Activated CD4-positive, alpha-beta memory T cell treated with anti-CD3 and anti-CD28 coated beads for 36 hours (primary cell): ENCODE results near the gene KNSTRN. TPM values are rescaled to one million over a fixed set of nuclear protein-coding genes. Genes with fewer than 3 reads are reported as not detected.

Experiments used
- CTCF ChIA-PET: fragments of 350-600 bp; sonication (Branson Sonifier 250); formaldehyde crosslinking; loops from one replicate; lab custom pipeline; 2021; ENCODE audit warnings: antibody characterized with exemption, inconsistent platforms; lab: Charles Lee
- POLR2A ChIA-PET: fragments of 350-600 bp; sonication (Branson Sonifier 250); formaldehyde crosslinking; loops from one replicate; lab custom pipeline; 2021; ENCODE audit warnings: antibody characterized with exemption; lab: Charles Lee
- DNase-seq: peaks from one replicate; pipeline ENCODE4 v3.0.0-alpha.2; 2020
- H3K27ac Mint-ChIP-seq: one replicate; pipeline ENCODE4 v1.8.0; 2021; ENCODE audit warnings: mixed read lengths
- H3K27me3 Mint-ChIP-seq: one replicate; pipeline ENCODE4 v1.8.0; 2021; ENCODE audit warnings: mixed read lengths
- H3K36me3 Mint-ChIP-seq: one replicate; pipeline ENCODE4 v1.8.0; 2021; ENCODE audit warnings: mixed read lengths
- H3K4me1 Mint-ChIP-seq: one replicate; pipeline ENCODE4 v1.8.0; 2021; ENCODE audit warnings: low read depth, mixed read lengths
- H3K4me3 Mint-ChIP-seq: one replicate; pipeline ENCODE4 v1.8.0; 2021; ENCODE audit warnings: mild to moderate bottlenecking, mixed read lengths
- H3K9me3 Mint-ChIP-seq: one replicate; pipeline ENCODE4 v1.8.0; 2021; ENCODE audit warnings: mixed read lengths
- intact Hi-C: fragments of 100-400 bp; cut with micrococcal nuclease; formaldehyde crosslinking; loops from one replicate; pipeline ENCODE4 v1.15.1; 2023
- total RNA-seq, 2 experiments: library from RNA; stranded (reverse); gene quantifications; one replicate each; pipeline ENCODE4 v1.2.3, GENCODE V29; 2021

The KNSTRN gene
- total RNA-seq, 2 experiments from 2014 or later, result 59.8 to 61.5 TPM

GRCh38 chr15:40436892-40437751 is 54.6 kb downstream of the KNSTRN start:
- DNase-seq, result no peak
- Mint-ChIP-seq H3K4me1 (peaks cover 28% of the 10 kb centered on the region), H3K36me3 (no peaks in the 10 kb centered on the region), H3K9me3 (no peaks in the 10 kb centered on the region), H3K4me3 (peak overlapping the region; percentile 48), H3K27ac (no peak overlapping the region), H3K27me3 (peaks cover 28% of the 10 kb centered on the region)
- intact Hi-C loops, result loop anchor here (5.0 kb wide), 1 partner anchor 70 kb away; no protein-coding TSS in a partner anchor
- CTCF ChIA-PET, result interaction anchor here (0.8 kb wide), 1 partner anchor 162 kb away, joined by 3 read pairs; no protein-coding TSS in a partner anchor
- POLR2A ChIA-PET, result no interaction called here

DNA sequence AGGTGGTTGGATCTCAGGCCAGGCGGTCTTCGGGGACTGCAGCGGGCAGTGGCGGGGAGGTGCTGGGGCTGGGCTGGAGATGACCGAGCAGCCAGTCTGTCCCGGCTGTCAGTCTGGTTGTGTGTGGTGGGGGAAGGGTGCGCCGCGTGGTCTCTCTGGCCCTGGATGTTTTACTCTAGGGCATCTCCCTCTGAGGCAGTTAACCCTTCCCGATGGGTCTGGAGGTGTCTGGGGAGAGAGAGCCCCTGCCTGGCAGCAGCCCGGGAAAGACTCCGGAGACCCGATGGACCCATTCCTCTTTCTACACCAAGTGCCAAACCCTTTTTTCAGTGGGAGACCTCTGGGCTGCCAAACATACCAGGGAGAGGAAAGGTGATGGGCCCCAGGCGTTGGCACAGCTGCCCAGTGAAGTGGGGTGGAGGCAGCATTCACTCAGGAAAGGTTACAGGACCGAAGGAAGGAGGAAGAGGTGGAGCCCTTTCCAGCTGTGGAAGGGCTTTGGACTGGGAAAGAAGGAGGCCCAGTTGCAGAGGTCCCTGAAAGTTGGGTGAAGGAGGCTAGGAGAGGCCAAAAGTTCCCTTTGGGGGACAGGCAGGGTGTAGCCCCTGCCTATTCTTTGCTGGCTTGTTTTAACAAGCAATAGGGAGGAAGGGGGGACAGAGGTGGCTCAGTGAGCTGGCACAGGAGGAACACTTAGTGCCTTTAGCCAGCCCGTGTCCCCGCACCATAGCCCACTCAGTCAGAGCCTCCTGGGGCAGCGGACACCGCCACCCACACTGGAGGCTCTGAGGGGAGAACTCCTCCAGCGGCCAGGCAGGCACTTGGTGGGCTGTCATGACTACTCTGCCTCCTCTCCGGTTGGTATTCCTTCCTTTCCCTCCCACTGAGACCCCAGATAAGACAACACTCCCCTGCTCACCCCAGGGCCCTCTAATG is 55.5 kb downstream of the KNSTRN start:
- CTCF ChIA-PET, result no interaction called here
- Mint-ChIP-seq H3K4me3 (no peak overlapping the region), H3K36me3 (no peaks in the 10 kb centered on the region), H3K27ac (no peak overlapping the region), H3K9me3 (no peaks in the 10 kb centered on the region), H3K27me3 (peaks cover 28% of the 10 kb centered on the region), H3K4me1 (peaks cover 36% of the 10 kb centered on the region)
- intact Hi-C loops, result loop anchor here (5.0 kb wide), 1 partner anchor 71 kb away; no protein-coding TSS in a partner anchor
- DNase-seq, result no peak
- POLR2A ChIA-PET, result no interaction called here

DNA sequence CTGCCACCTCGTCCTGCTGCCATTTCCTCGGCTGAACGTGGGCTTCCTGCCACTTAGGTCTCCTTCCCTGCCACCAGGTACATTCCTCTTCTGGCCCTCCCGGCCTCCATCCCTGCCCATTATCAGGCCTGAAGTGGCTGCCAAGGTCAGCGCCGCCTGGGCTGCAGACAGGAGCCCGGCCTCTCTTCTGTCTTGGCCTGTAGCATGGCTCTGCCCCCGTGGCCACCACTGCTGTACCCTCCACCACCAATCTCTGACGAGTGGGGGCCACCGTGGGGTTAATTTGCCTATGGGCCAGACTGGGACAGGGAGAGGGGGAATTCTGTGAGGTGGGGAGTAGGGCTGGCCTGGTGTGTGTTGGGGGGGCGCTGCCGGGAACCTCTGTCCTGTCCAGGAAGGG is 56.2 kb downstream of the KNSTRN start:
- CTCF ChIA-PET, result no interaction called here
- H3K9me3 Mint-ChIP-seq, result no peaks in the 10 kb centered on the region
- peaks cover 43% of the 10 kb centered on the region for H3K4me1 Mint-ChIP-seq
- POLR2A ChIA-PET, result no interaction called here
- H3K27me3 Mint-ChIP-seq, result peaks cover 28% of the 10 kb centered on the region
- no peak overlapping the region for H3K4me3 Mint-ChIP-seq
- intact Hi-C loops, result loop anchor here (5.0 kb wide), 1 partner anchor 71 kb away; no protein-coding TSS in a partner anchor
- H3K36me3 Mint-ChIP-seq, result no peaks in the 10 kb centered on the region
- DNase-seq, result no peak
- no peak overlapping the region for H3K27ac Mint-ChIP-seq

DNA sequence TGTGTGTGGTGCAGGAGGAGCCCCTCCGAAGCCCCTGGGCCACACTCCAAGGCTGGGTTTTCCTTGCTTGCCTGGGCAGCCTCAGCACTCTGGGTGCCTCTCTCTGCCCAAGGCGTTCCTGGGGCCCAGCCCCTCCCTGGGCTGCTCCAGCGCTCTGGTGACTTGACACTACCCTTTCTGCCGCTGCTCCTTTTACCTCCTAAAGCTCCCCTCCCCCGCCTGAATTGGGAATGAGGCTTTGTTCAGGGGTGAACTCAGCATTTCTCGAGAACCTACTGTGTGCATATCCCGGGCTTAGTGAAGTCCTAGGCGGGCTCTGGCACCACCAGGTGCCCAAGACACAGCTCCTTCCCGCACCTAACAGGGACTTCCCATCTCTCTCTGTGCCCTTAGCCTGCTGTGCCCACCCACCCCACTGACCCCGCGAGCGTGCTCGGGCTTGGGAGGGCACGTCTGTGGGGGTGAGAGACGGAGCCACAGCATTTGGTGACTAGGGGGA is 57.0 kb downstream of the KNSTRN start:
- Mint-ChIP-seq H3K36me3 (no peaks in the 10 kb centered on the region), H3K27ac (no peak overlapping the region), H3K27me3 (peaks cover 28% of the 10 kb centered on the region), H3K4me3 (peak overlapping the region; percentile 87), H3K4me1 (peaks cover 51% of the 10 kb centered on the region), H3K9me3 (no peaks in the 10 kb centered on the region)
- CTCF ChIA-PET, result interaction anchor here (0.9 to 3.1 kb wide), 6 partner anchors 11 to 160 kb away, joined by 3 to 10 read pairs (median 6); partner anchors contain the start of gene PLCB2
- POLR2A ChIA-PET, result interaction anchor here (0.7 to 1.3 kb wide), 3 partner anchors 13 to 132 kb away, joined by 3 to 4 read pairs (median 3); partner anchors contain the start of gene PLCB2
- no peak for DNase-seq
- intact Hi-C loops, result loop anchor here (5.0 kb wide), 1 partner anchor 72 kb away; no protein-coding TSS in a partner anchor

DNA sequence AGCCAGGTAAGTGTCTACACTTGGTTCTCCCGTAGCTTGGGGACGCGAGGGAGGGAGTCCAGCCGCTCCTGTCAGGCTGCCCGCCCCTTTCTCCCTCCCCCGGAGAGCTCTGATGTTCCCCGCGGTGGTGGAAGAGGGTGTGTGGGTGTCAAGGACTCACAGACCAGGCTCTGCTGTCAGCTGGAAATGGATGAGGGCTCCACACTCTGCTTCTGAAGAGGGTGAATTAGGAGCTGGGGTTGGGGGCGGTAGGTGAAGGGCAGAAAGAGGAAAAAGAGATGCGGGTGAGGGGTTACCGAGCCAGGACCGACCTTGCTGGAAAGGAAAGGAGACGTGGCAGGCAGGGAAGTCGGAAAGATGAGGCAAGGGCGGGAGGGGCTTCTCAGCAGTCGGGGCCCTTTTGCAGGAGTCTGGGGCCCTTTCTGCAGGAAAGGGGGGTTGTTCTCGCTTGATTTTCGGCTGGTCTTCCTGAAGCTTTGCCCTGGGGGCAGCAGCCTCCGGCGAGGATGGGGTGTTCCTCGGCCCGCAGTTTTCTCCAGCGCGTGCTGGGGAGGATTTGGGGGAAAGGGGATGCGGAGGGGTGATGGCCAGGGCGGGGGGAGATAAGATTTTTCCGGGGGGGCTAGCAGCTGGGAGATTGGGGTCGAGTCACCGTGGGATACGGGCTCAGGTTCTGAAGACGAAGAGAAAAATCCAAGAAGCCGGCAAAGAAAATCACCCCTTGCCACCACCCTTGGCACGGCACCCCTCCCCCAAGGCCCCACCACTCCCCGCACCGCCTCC is 57.6 kb downstream of the KNSTRN start:
- ChIA-PET CTCF (interaction anchor here (0.6 to 3.1 kb wide), 11 partner anchors 9 to 513 kb away, joined by 3 to 10 read pairs (median 4); partner anchors contain the start of gene PLCB2), POLR2A (interaction anchor here (1.2 to 1.3 kb wide), 2 partner anchors 13 to 132 kb away, joined by 3 to 4 read pairs; partner anchors contain the start of gene PLCB2)
- Mint-ChIP-seq H3K27ac (peak overlapping the region; percentile 55), H3K9me3 (no peaks in the 10 kb centered on the region), H3K36me3 (no peaks in the 10 kb centered on the region), H3K4me3 (peak overlapping the region; percentile 87), H3K27me3 (peaks cover 28% of the 10 kb centered on the region), H3K4me1 (peaks cover 57% of the 10 kb centered on the region)
- DNase-seq, result peak; percentile 63
- intact Hi-C loops, result loop anchor here (2.0 to 5.0 kb wide), 3 partner anchors 35 to 73 kb away; partner anchors contain the start of gene IVD

- peak; percentile 97 for DNase-seq
- Mint-ChIP-seq H3K27ac (peak within 1 kb of the TSS; percentile 55), H3K4me3 (peak within 1 kb of the TSS; percentile 87), H3K36me3 (no peaks in the 10 kb centered on the region), H3K9me3 (no peaks in the 10 kb centered on the region), H3K4me1 (peaks cover 59% of the 10 kb centered on the region), H3K27me3 (peaks cover 24% of the 10 kb centered on the region)
- intact Hi-C loops, result loop anchor here (2.0 to 5.0 kb wide), 2 partner anchors 36 to 51 kb away; partner anchors contain the start of gene IVD
- POLR2A ChIA-PET, result interaction anchor here (0.8 to 1.3 kb wide), 2 partner anchors 129 to 133 kb away, joined by 3 read pairs; partner anchors contain the start of gene PLCB2
- CTCF ChIA-PET, result interaction anchor here (0.6 to 3.1 kb wide), 10 partner anchors 10 to 514 kb away, joined by 3 to 10 read pairs (median 5); no protein-coding TSS in a partner anchor
Measured at GRCh38 chr15:40440743-40441564, 58.4 kb downstream of the KNSTRN start, which contains the start of gene BAHD1. Gene BAHD1, plus strand, starts transcription at chr15:40440953. Its CDS starts 17,512 bp downstream, at chr15:40458465.

- Mint-ChIP-seq H3K27me3 (peaks cover 18% of the 10 kb centered on the region), H3K36me3 (no peaks in the 10 kb centered on the region), H3K9me3 (no peaks in the 10 kb centered on the region), H3K4me3 (peak overlapping the region; percentile 86), H3K4me1 (peaks cover 58% of the 10 kb centered on the region), H3K27ac (peak overlapping the region; percentile 45)
- intact Hi-C loops, result loop anchor here (2.0 to 5.0 kb wide), 3 partner anchors 37 to 65 kb away; partner anchors contain the start of gene IVD
- ChIA-PET CTCF (interaction anchor here (0.7 to 3.1 kb wide), 10 partner anchors 9 to 366 kb away, joined by 3 to 10 read pairs (median 4); partner anchors contain the start of gene DNAJC17), POLR2A (interaction anchor here (0.6 to 1.4 kb wide), 4 partner anchors 9 to 134 kb away, joined by 3 to 4 read pairs (median 3); partner anchors contain the start of gene PLCB2)
- peak; percentile 41 for DNase-seq
Measured at GRCh38 chr15:40441565-40442531, 59.3 kb downstream of the KNSTRN start.

DNA sequence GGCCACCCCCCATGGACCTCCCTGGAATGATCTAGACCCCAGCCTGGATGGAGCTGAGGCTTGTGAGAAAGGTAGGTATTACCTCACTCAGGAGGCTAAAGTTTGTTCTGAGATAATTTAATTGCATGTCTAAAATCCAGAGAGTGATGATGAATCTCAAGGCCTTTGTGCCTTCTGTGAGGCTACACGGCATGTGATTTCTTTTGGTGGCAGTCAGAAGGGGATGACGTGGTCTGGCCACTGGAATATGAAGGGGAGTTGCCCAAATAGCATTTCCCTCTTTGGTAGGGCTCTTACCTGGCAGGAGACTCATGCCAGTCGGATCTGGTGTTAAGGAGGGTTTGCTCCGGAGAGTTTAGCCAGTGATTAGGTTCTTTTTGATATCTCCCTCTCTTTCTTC is 60.7 kb downstream of the KNSTRN start:
- H3K4me1 Mint-ChIP-seq, result peaks cover 52% of the 10 kb centered on the region

More for the DNA sequence above, 60.7 kb downstream of the KNSTRN start:
- ChIA-PET CTCF (interaction anchor here (1.0 to 1.6 kb wide), 2 partner anchors 9 to 64 kb away, joined by 3 to 6 read pairs; no protein-coding TSS in a partner anchor), POLR2A (interaction anchor here (0.7 to 1.3 kb wide), 2 partner anchors 11 to 18 kb away, joined by 3 to 4 read pairs; no protein-coding TSS in a partner anchor)
- H3K27me3 Mint-ChIP-seq, result peaks cover 7% of the 10 kb centered on the region
- H3K36me3 Mint-ChIP-seq, result no peaks in the 10 kb centered on the region
- no peak overlapping the region for H3K27ac Mint-ChIP-seq
- no peak for DNase-seq
- H3K4me3 Mint-ChIP-seq, result peak overlapping the region; percentile 86
- H3K9me3 Mint-ChIP-seq, result no peaks in the 10 kb centered on the region
- intact Hi-C loops, result loop anchor here (2.0 to 5.0 kb wide), 2 partner anchors 49 to 64 kb away; no protein-coding TSS in a partner anchor
